DOHH2 (cell line): ENCODE measurements around the gene HCN4.

Experiments used
- H3F3A ChIP-seq: fragments of 200-600 bp; sonication (generic), shearing (Covaris generic); 2 replicates; pipeline ENCODE4 v1.6.0; 2016; ENCODE audit warnings: antibody characterized with exemption, mild to moderate bottlenecking; ENCODE audit not compliant: control insufficient read depth, insufficient read depth
- H3K27ac ChIP-seq: fragments of 200-600 bp; sonication (generic); 2 replicates; pipeline ENCODE4 v1.5.1; 2014; ENCODE audit warnings: low read depth, mild to moderate bottlenecking, low read length, moderate library complexity
- H3K27me3 ChIP-seq: fragments of 200-600 bp; sonication (generic); 2 replicates; pipeline ENCODE4 v1.6.1; 2014; ENCODE audit warnings: mild to moderate bottlenecking, low read length, mixed read lengths; ENCODE audit not compliant: control insufficient read depth
- H3K36me3 ChIP-seq: fragments of 200-600 bp; sonication (generic); 2 replicates; pipeline ENCODE4 v1.6.1; 2014; ENCODE audit warnings: mild to moderate bottlenecking, low read length, moderate library complexity, mixed read lengths; ENCODE audit not compliant: control insufficient read depth
- H3K4me1 ChIP-seq: fragments of 200-600 bp; sonication (generic); 2 replicates; pipeline ENCODE4 v1.6.1; 2014; ENCODE audit warnings: mild to moderate bottlenecking, low read length, mixed read lengths; ENCODE audit not compliant: control insufficient read depth
- H3K4me2 ChIP-seq: fragments of 200-600 bp; sonication (generic); 2 replicates; pipeline ENCODE4 v1.6.0; 2014; ENCODE audit warnings: mild to moderate bottlenecking, low read length, moderate library complexity
- H3K4me3 ChIP-seq: fragments of 200-600 bp; sonication (generic); 2 replicates; pipeline ENCODE4 v1.5.1; 2014; ENCODE audit warnings: mild to moderate bottlenecking, low read length, mixed read lengths
- H3K79me2 ChIP-seq: fragments of 200-600 bp; sonication (generic); 2 replicates; pipeline ENCODE4 v1.6.1; 2014; ENCODE audit warnings: mild to moderate bottlenecking, low read length, mixed read lengths; ENCODE audit not compliant: control insufficient read depth
- H3K9me2 ChIP-seq: fragments of 200-600 bp; sonication (generic); replicated peaks from 2 replicates; pipeline ENCODE4 v1.6.1; 2014; ENCODE audit warnings: mild to moderate bottlenecking, low read length, mixed read lengths; ENCODE audit not compliant: control insufficient read depth
- H3K9me3 ChIP-seq: fragments of 200-600 bp; sonication (generic); 2 replicates; pipeline ENCODE4 v1.6.1; 2014; ENCODE audit warnings: antibody characterized with exemption, low read length, mixed read lengths; ENCODE audit not compliant: control insufficient read depth, insufficient read depth
- H4K20me1 ChIP-seq: fragments of 200-600 bp; sonication (generic); 2 replicates; pipeline ENCODE4 v1.6.0; 2014; ENCODE audit warnings: low read depth, mild to moderate bottlenecking, antibody characterized with exemption, low read length, moderate library complexity; ENCODE audit not compliant: control insufficient read depth, insufficient read depth
- CTCF ChIP-seq: fragments of 200-600 bp; sonication (generic); IDR thresholded peaks from one replicate; pipeline ENCODE4 v1.5.1; 2014; ENCODE audit warnings: antibody characterized with exemption, mild to moderate bottlenecking, low read depth, low read length; ENCODE audit not compliant: poor library complexity, severe bottlenecking
- EZH2phosphoT487 ChIP-seq: fragments of 200-600 bp; sonication (generic); IDR thresholded peaks from 2 replicates; pipeline ENCODE4 v1.6.1; 2017; ENCODE audit warnings: borderline replicate concordance, mild to moderate bottlenecking, antibody characterized with exemption, low read length, moderate library complexity, mixed read lengths

Gene HCN4

GRCh38 chr15:73293773-73294172 lies 75.0 kb downstream of the HCN4 start:
- no peaks in the 10 kb centered on the region for H3K36me3 ChIP-seq
- H4K20me1 ChIP-seq, result no peaks in the 10 kb centered on the region
- H3K9me2 ChIP-seq, result no peaks in the 10 kb centered on the region
- H3K9me3 ChIP-seq, result no peaks in the 10 kb centered on the region
- no peaks in the 10 kb centered on the region for H3K79me2 ChIP-seq
- no peak overlapping the region for H3K4me3 ChIP-seq
- no peak overlapping the region for H3K4me2 ChIP-seq
- TF ChIP-seq CTCF, result no peak
- TF ChIP-seq EZH2phosphoT487, result no peak
- no peaks in the 10 kb centered on the region for H3F3A ChIP-seq
- no peak overlapping the region for H3K27ac ChIP-seq
- peaks cover 4% of the 10 kb centered on the region for H3K27me3 ChIP-seq
- H3K4me1 ChIP-seq, result no peaks in the 10 kb centered on the region

GRCh38 chr15:73291441-73291840 lies 77.3 kb downstream of the HCN4 start:
- H3F3A ChIP-seq, result no peaks in the 10 kb centered on the region
- H3K4me1 ChIP-seq, result no peaks in the 10 kb centered on the region
- no peak overlapping the region for H3K4me2 ChIP-seq
- no peaks in the 10 kb centered on the region for H3K36me3 ChIP-seq
- no peak overlapping the region for H3K4me3 ChIP-seq
- no peaks in the 10 kb centered on the region for H3K9me2 ChIP-seq
- H3K79me2 ChIP-seq, result no peaks in the 10 kb centered on the region
- H3K27ac ChIP-seq, result no peak overlapping the region
- no peaks in the 10 kb centered on the region for H4K20me1 ChIP-seq
- H3K9me3 ChIP-seq, result no peaks in the 10 kb centered on the region
- H3K27me3 ChIP-seq, result peaks cover 8% of the 10 kb centered on the region
- TF ChIP-seq EZH2phosphoT487, result no peak
- TF ChIP-seq CTCF, result no peak

- H3K36me3 ChIP-seq, result no peaks in the 10 kb centered on the region
- no peak overlapping the region for H3K4me3 ChIP-seq
- no peak overlapping the region for H3K27ac ChIP-seq
- no peaks in the 10 kb centered on the region for H3K9me3 ChIP-seq
- no peaks in the 10 kb centered on the region for H3K4me1 ChIP-seq
- no peaks in the 10 kb centered on the region for H3K79me2 ChIP-seq
- no peak overlapping the region for H3K4me2 ChIP-seq
- H3K27me3 ChIP-seq, result 0 out of 2 replicates have a peak, but pooled peaks cover 4% of the 10 kb centered on the region
- no peaks in the 10 kb centered on the region for H4K20me1 ChIP-seq
- H3F3A ChIP-seq, result no peaks in the 10 kb centered on the region
- H3K9me2 ChIP-seq, result no peaks in the 10 kb centered on the region
- TF ChIP-seq CTCF, result no peak
- no peak for TF ChIP-seq EZH2phosphoT487
Measured at GRCh38 chr15:73287019-73287418, 81.7 kb downstream of the HCN4 start.

GRCh38 chr15:73286311-73286710 lies 82.4 kb downstream of the HCN4 start:
- Histone ChIP-seq H3K27ac (no peak overlapping the region), H3K27me3 (0 out of 2 replicates have a peak, but pooled peaks cover 4% of the 10 kb centered on the region), H3K4me3 (no peak overlapping the region), H3K9me2 (no peaks in the 10 kb centered on the region), H3K4me2 (no peak overlapping the region), H3K79me2 (no peaks in the 10 kb centered on the region), H4K20me1 (no peaks in the 10 kb centered on the region), H3K36me3 (no peaks in the 10 kb centered on the region), H3K4me1 (no peaks in the 10 kb centered on the region), H3F3A (no peaks in the 10 kb centered on the region), H3K9me3 (no peaks in the 10 kb centered on the region)
- TF ChIP-seq EZH2phosphoT487 (no peak), CTCF (no peak)
